HG03442 (cell line): Measurements from ENCODE around the gene MFNG.
"Not testable (repeated sequence)": the region's sequence is repeated elsewhere in the genome, so short reads cannot be mapped to it uniquely, and the experiment has no call there.

Experiments
- ATAC-seq: cut with Tn5 transposase; IDR thresholded peaks from one replicate; pipeline ENCODE4 v1.9.1; 2021; ENCODE audit warnings: mild to moderate bottlenecking, moderate library complexity; ENCODE audit not compliant: unreplicated experiment

Gene MFNG

GRCh38 chr22:37476389-37477329, 9.5 kb downstream of the MFNG start:
- no peak for ATAC-seq

GRCh38 chr22:37474447-37475090, 11.6 kb downstream of the MFNG start:
- no peak for ATAC-seq

- ATAC-seq: no peak
These were observed 12.7 kb downstream of the MFNG start for GRCh38 chr22:37473437-37473946.

GRCh38 chr22:37472418-37473006, 13.7 kb downstream of the MFNG start:
- no peak for ATAC-seq

- no peak for ATAC-seq
These were observed 14.3 kb downstream of the MFNG start for GRCh38 chr22:37471727-37472417.

- ATAC-seq: no peak
These were observed 16.1 kb downstream of the MFNG start for GRCh38 chr22:37470087-37470445.

GRCh38 chr22:37469416-37470086, 16.6 kb downstream of the MFNG start:
- ATAC-seq: no peak

DNA sequence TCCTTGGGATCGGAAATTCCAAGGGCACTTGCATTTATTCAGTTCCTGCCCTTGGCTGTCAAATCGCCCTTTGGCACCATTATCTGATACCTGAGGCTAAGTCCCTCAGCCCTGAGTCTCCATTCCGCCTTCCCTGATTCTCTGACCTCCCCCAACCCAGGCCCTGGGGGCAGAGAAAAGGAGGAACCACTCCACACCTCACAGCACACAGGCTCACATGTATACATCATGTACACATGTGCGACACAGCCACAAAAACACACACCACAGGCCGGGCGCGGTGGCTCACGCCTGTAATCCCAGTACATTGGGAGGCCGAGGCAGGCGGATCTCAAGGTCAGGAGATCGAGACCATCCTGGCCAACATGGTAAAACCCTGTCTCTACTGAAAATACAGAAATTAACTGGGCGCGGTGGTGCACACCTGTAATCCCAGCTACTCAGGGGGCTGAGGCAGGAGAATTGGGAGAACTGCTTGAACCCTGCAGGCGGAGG, 17.9 kb downstream of the MFNG start:
- ATAC-seq: not testable (repeated sequence)

GRCh38 chr22:37467391-37467955, 18.7 kb downstream of the MFNG start:
- ATAC-seq: no peak

DNA sequence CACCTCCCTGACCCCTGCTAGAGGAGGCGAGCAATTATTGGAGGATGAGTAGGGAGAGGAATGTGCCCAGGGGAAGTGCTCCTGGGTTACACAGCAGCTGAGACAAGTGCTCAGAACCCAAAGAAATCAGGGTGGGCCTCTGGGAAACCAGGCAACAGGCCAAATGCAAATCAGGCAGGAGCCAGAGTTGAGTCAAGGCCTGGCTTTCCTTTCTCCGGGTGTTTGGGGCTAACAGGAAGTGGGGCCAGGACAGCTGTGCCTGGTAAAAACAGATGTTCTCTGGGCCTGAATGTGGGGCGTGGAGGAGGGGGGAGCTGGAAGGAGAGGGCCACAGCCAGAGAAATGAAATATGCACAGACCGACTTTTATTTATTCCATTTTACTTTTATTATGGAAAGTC, 22.0 kb downstream of the MFNG start:
- no peak for ATAC-seq

GRCh38 chr22:37462983-37463382, 23.2 kb downstream of the MFNG start:
- no peak for ATAC-seq

DNA sequence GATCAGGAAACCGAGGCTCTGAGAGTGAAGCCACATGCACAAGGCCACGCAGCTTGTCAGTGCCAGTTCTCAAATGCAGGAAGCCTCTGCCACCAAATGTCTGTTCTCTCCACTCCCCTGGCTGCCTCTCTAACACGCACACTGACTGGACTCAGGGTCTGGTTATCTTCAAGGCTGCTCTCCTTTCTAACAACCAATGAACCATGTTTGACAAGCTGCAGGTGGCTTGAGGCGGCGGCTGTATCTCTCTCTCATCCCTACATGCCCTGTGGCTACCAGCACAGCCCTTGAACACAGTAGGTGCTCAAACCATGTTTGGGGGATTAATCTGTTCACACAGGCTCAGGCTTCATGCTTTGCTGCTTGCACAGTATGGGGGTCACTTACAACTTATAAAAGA, 23.7 kb downstream of the MFNG start:
- ATAC-seq: no peak

- no peak for ATAC-seq
These were observed 24.2 kb downstream of the MFNG start for GRCh38 chr22:37461961-37462360.

GRCh38 chr22:37460684-37461083, 25.5 kb downstream of the MFNG start:
- ATAC-seq: no peak

GRCh38 chr22:37459206-37459605, 27.0 kb downstream of the MFNG start:
- ATAC-seq: no peak

DNA sequence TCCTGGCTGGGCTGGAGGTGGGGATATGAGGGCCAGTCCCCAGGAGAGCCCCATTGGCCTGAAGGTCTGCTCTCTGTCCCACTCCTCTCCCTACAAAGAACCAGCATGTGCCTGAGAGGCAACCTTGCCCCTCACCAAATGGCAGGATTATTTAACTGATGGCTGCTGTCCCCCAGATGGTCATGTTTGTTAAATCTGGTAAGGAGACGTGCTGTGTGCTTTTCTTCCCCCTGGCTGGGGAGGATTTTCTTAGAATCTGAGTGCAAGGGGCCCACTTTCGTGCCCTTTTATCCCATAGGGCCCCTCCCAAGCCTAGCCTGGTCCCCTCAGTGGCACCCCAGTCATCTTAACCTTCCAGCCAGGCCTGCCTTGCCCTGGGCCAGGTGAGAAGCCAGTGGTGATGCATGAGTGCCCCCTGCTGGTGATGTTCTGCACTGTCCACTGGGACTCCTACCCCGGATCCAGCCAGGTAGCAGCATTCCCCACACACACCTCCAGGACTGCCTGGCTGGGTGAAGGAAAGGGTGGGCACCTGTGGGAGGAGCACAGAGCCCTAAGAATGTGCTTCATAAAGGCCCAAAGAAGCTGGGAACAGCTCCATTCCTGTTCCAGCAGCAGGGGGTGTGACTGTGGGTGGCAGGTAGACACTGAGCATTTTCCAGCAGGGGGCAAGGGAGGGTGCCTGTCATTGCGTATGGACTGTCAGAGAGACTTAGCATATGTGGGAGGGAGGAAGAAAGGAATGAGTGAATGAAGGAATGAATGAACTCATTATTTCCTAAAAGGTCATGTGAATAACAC, 28.9 kb downstream of the MFNG start:
- ATAC-seq: no peak

GRCh38 chr22:37456346-37456745, 29.8 kb downstream of the MFNG start:
- no peak for ATAC-seq

DNA sequence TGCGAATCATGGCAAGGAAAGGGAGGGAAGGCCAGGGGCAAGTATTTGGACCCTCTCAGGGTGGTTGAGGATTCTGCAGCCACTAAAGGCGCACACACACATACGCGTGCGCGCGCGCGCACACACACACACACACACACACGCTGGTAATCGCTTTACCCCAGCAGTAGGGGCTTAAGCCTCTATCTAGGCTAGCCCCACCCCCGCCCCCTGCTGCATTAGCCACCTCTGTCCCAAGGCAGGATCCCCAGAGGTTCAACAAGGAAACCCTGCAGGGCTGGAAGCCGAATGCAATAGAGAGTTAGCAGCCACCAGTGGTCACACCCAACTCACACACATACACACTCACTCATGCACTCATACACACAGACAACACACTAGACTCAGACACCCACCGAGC, 30.3 kb downstream of the MFNG start:
- no peak for ATAC-seq
